GM12873 (cell line): Measurements from ENCODE around the gene NRBP1.

Experiments used
- CTCF ChIP-seq: IDR thresholded peaks from 2 replicates; pipeline ENCODE4 v1.5.1; 2012; ENCODE audit warnings: low read depth, mild to moderate bottlenecking, moderate library complexity, low read length, control low read depth; ENCODE audit not compliant: insufficient read depth; ENCODE audit errors: missing control alignments

Gene NRBP1

GRCh38 chr2:27409321-27410073, 18.9 kb upstream of the NRBP1 start, which contains the start of gene PPM1G:
PPM1G (minus strand) TSS chr2:27409591; CDS start chr2:27409422, 169 bp downstream.
- TF ChIP-seq CTCF: no peak

DNA sequence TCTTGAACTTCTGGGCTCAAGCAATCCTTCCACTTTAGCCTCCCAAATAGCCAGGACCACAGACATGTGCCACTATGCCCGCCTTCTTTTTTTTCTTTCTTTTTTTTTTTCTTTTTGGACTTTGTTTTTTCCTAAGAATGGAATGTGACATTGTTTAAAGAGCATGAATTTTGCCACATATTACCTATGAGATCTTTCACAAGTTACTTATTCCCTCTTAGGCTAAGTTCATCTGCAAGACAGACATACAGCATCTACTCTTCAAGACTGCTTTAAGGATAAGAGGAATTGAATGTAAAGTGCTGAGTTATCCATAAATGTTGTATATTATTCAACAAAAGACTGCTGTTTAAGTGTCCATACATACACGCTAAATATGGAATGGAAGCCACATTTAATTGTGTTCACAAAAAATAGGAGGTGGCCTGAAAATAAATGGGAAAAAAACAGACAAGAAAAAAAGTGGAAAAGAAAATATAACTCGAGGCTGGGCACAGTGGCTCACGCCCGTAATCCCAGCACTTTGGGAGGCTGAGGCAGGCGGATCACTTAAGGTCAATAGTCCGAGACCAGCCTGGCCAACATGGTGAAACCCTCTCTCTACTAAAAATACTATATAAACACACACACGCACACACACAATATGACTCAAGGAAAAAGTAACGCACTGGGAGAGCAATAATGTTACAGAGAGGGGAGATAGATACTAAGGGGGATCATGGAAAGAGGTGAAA, 15.8 kb upstream of the NRBP1 start:
- TF ChIP-seq CTCF: no peak

- TF ChIP-seq CTCF: no peak
Observed at GRCh38 chr2:27416151-27416550, 12.3 kb upstream of the NRBP1 start.

DNA sequence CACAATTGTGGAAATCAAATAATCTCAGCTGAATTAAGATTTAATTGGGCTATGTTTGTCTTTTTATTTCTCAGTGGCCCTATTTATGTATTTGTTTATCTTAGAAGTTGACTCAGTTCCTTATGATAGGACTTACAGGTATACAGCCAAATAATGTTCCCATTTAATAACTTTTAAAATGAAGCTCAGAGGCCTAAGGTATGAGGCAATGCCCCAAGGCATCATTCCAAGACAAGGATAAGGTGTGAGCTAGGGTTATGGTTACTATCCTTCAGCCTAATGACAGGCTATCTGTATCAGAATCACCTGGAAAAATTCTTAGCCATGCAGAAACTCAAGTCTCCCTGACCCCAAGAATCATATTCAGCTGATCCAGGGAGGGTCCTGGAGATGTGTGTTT, 7.4 kb upstream of the NRBP1 start:
- TF ChIP-seq CTCF: no peak

- no peak for TF ChIP-seq CTCF
Observed at GRCh38 chr2:27421660-27422250, 6.7 kb upstream of the NRBP1 start.

GRCh38 chr2:27422958-27423357, 5.5 kb upstream of the NRBP1 start:
- no peak for TF ChIP-seq CTCF

DNA sequence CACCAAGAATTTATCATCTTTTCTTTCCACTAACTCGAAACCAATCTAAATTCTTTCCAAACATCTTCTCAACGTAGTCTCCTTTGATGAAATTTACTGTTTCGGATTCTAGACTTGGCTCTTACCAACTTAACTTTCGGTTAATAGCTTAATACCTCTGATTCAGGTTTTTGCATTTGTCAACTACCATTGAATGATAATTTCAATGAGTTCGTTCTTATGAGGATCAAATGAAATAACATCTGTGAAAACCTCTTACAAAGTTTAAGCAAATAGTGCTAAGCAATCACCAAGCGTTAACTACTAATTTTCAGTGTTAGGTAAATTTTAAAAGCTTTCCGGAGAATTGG, 593 bp upstream of the NRBP1 start:
- TF ChIP-seq CTCF: no peak
